Activated naive CD4-positive, alpha-beta T cell treated with anti-CD3 and anti-CD28 coated beads, Interleukin-2, amount 10 ng/mL, durations not matched to agents 7 days and 5 days (primary cell): ENCODE results near the gene DUOX1.

Experiments
- CTCF ChIA-PET: fragments of 350-600 bp; sonication (Branson Sonifier 250); formaldehyde crosslinking; loops from one replicate; lab custom pipeline; 2021; ENCODE audit warnings: antibody characterized with exemption; lab: Charles Lee
- DNase-seq: peaks from one replicate; pipeline ENCODE4 v3.0.0-alpha.2; 2020
- H3K27ac Mint-ChIP-seq: one replicate; pipeline ENCODE4 v1.8.0; 2021; ENCODE audit warnings: mild to moderate bottlenecking, moderate library complexity, mixed read lengths
- H3K27me3 Mint-ChIP-seq: one replicate; pipeline ENCODE4 v1.8.0; 2021; ENCODE audit warnings: mild to moderate bottlenecking, mixed read lengths
- H3K36me3 Mint-ChIP-seq: one replicate; pipeline ENCODE4 v1.8.0; 2021; ENCODE audit warnings: mixed read lengths
- H3K4me1 Mint-ChIP-seq: one replicate; pipeline ENCODE4 v1.8.0; 2021; ENCODE audit warnings: mixed read lengths
- H3K4me3 Mint-ChIP-seq: one replicate; pipeline ENCODE4 v1.8.0; 2021; ENCODE audit warnings: mild to moderate bottlenecking, moderate library complexity, mixed read lengths
- H3K9me3 Mint-ChIP-seq: one replicate; pipeline ENCODE4 v1.8.0; 2021; ENCODE audit warnings: mixed read lengths

DUOX1 gene

DNA sequence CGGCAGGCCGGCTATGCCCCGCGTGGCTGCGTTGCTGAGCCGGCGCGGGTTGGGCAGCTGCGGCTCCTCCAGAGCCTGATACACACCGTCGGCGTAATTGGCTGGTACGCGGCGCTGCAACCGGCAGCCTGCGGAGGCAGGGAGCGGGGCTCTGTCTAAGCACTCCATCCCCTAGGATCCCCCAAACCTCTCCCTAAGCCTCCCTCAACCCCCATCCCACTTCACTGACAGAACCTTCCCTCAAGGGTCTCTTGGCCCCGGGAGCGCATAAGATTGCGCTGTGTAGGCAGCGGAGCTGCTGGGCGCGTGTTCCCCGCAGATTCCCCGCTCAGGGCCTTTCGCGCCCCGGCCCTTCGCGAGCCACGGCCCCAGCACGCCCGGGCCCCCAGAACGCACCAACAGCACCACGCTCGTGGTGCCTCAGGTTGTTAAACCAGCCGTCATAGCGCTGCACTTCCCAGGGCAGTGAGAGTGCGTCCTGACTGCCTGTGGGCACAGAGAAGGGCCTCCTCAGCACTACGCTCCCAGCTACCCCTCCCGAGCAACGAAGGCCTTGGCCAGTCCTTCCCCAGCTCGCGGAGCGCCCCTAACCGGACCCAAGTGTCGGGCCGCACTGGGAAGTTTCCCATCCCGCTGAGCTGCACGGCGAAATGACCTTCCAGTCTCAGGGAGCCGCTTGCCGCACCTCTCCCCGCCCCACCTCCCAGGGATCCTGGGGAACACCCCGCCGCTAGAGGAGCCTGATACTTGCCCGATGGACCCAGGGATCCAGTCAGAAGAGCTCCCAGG, 17.0 kb upstream of the DUOX1 start:
- no peak overlapping the region for H3K27ac Mint-ChIP-seq
- H3K36me3 Mint-ChIP-seq = no peaks in the 10 kb centered on the region
- no peak overlapping the region for H3K4me3 Mint-ChIP-seq
- DNase-seq = no peak
- CTCF ChIA-PET = interaction anchor here (2.3 kb wide), 1 partner anchor 11 kb away, joined by 5 read pairs; no protein-coding TSS in a partner anchor
- no peaks in the 10 kb centered on the region for H3K9me3 Mint-ChIP-seq
- H3K4me1 Mint-ChIP-seq = peaks cover 29% of the 10 kb centered on the region
- H3K27me3 Mint-ChIP-seq = peaks cover 90% of the 10 kb centered on the region

DNA sequence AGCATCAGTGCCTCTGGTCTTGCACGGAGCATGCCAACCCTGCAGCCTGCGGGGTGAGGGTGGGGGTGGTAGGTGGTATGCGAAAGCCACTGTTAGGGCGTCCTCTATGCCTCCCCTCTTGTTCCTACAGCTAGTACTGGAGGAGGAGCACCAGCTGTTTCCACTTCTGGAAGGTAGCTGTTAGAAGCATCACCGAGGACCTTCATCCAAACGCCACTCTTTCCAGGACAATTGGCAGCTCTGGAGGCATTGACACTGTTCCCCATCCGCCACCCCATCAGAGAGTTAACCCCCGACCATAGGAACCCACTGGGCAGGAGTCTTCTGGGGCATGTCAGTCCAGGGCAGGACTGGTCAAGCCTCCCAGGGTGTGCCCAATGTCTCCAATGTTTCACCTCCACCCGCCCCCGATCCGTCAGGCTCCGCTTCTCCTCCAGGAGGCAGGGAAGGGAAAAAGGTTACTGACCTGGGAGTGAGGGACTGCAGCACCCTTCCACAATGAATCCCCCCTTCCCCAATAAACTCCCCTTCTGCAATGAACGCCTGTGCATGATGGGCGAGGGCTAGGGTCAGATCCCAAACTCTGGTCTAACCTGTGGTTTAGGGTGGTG, 16.3 kb upstream of the DUOX1 start:
- Mint-ChIP-seq H3K4me3 (no peak overlapping the region), H3K4me1 (peaks cover 33% of the 10 kb centered on the region), H3K27me3 (peaks cover 97% of the 10 kb centered on the region), H3K36me3 (no peaks in the 10 kb centered on the region), H3K9me3 (no peaks in the 10 kb centered on the region), H3K27ac (no peak overlapping the region)
- CTCF ChIA-PET = interaction anchor here (2.3 kb wide), 1 partner anchor 10 kb away, joined by 5 read pairs; no protein-coding TSS in a partner anchor
- no peak for DNase-seq

DNA sequence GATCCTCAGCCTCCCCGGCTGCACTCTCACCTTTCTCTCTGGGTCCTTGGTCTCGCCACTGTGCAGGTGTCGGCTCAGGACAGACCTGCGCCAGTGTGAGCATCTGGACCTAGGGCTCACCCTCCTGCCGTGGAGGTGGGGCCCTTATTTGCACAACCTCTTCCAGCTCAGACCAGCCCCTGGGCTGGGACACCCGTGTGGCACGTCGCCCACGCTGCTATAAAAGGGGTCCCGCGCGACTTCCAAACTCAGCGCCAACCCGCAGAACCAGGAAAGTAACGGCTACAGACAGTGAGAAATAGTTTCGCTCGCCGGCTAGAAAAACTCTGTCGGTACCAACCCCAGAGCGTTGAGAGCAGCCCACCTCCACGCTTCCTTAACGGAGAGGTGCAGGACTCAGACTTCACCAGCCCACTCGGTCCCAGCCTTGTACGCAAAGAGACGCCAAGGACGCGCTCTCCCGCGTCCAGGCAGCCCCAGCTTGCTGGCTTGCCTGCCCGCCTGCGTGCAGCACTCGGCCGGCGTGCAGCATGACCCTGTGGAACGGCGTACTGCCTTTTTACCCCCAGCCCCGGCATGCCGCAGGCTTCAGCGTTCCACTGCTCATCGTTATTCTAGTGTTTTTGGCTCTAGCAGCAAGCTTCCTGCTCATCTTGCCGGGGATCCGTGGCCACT, 15.6 kb upstream of the DUOX1 start, which contains the start of the genes DUOX2 and DUOXA2:
TSS of gene DUOX2 (minus strand) at position 97 of the 675 bp plus-strand sequence. CDS start 761 bp downstream, outside the sequence.
TSS of gene DUOXA2 (plus strand) at position 251 of the 675 bp plus-strand sequence. CDS start at position 531, 280 bp downstream.
- no peak for DNase-seq
- Mint-ChIP-seq H3K27ac (peak within 1 kb of the TSS; percentile 45), H3K4me3 (no peak within 1 kb of the TSS), H3K27me3 (peaks cover 96% of the 10 kb centered on the region), H3K4me1 (peaks cover 33% of the 10 kb centered on the region), H3K9me3 (no peaks in the 10 kb centered on the region), H3K36me3 (no peaks in the 10 kb centered on the region)
- CTCF ChIA-PET = interaction anchor here (2.3 kb wide), 1 partner anchor 9 kb away, joined by 5 read pairs; no protein-coding TSS in a partner anchor

DNA sequence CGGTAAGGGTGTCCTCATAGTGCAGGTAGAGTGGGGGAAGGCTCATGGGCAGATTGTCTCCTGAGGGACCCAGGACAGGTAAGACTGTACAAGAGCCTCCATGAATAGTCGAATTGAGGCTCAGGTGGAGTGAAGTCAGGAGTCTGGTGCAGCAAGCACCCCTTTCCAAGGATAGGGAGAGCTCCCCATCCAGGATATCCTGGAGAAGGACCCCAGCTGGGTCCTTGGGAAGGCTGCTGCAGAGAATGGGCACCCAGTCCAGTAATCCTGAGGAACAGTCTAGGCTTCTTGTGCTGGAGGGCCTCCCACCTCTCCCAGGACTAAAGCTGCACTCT, 15.1 kb upstream of the DUOX1 start:
- no peaks in the 10 kb centered on the region for H3K36me3 Mint-ChIP-seq
- H3K27ac Mint-ChIP-seq = no peak overlapping the region
- CTCF ChIA-PET = interaction anchor here (0.6 to 2.3 kb wide), 2 partner anchors 9 to 10 kb away, joined by 3 to 5 read pairs; no protein-coding TSS in a partner anchor
- H3K27me3 Mint-ChIP-seq = peaks cover 96% of the 10 kb centered on the region
- no peak overlapping the region for H3K4me3 Mint-ChIP-seq
- H3K4me1 Mint-ChIP-seq = peaks cover 33% of the 10 kb centered on the region
- no peak for DNase-seq
- H3K9me3 Mint-ChIP-seq = no peaks in the 10 kb centered on the region

DNA sequence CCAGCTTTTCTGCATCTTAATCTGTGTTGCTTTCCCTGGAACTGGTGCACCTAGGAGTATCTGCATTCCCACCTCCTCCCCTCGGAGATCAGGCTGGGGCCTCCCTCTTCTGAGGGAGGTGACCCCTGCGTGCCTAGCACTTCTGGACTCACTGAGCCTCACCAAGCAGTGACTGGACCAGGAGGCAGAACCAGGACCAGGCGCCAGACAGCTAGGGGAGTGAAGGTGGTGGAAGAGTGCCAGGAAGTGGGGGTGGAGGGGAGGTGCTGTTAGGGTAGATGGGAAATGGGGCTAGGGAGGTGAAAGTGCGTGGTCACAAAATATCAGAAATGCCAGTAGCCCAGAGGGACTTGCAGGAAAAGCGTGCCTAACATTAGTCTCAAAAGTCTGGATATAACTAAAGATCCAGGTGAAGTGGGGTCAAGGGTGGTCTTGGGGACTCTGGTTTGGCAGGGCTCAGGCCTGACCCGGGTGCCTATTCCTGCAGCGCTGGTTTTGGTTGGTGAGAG, 14.4 kb upstream of the DUOX1 start:
- peaks cover 96% of the 10 kb centered on the region for H3K27me3 Mint-ChIP-seq
- peak overlapping the region; percentile 45 for H3K27ac Mint-ChIP-seq
- peaks cover 33% of the 10 kb centered on the region for H3K4me1 Mint-ChIP-seq
- CTCF ChIA-PET = interaction anchor here (0.6 kb wide), 1 partner anchor 10 kb away, joined by 3 read pairs; no protein-coding TSS in a partner anchor
- H3K4me3 Mint-ChIP-seq = no peak overlapping the region
- no peak for DNase-seq
- H3K9me3 Mint-ChIP-seq = no peaks in the 10 kb centered on the region
- H3K36me3 Mint-ChIP-seq = no peaks in the 10 kb centered on the region

- no peak for DNase-seq
- Mint-ChIP-seq H3K27me3 (peaks cover 97% of the 10 kb centered on the region), H3K36me3 (no peaks in the 10 kb centered on the region), H3K4me3 (no peak overlapping the region), H3K9me3 (no peaks in the 10 kb centered on the region), H3K4me1 (peaks cover 33% of the 10 kb centered on the region), H3K27ac (no peak overlapping the region)
- CTCF ChIA-PET = interaction anchor here (0.5 to 1.0 kb wide), 2 partner anchors 10 to 405 kb away, joined by 3 read pairs; partner anchors contain the start of gene PATL2
Observed at GRCh38 chr15:45116006-45116481, 13.8 kb upstream of the DUOX1 start.

DNA sequence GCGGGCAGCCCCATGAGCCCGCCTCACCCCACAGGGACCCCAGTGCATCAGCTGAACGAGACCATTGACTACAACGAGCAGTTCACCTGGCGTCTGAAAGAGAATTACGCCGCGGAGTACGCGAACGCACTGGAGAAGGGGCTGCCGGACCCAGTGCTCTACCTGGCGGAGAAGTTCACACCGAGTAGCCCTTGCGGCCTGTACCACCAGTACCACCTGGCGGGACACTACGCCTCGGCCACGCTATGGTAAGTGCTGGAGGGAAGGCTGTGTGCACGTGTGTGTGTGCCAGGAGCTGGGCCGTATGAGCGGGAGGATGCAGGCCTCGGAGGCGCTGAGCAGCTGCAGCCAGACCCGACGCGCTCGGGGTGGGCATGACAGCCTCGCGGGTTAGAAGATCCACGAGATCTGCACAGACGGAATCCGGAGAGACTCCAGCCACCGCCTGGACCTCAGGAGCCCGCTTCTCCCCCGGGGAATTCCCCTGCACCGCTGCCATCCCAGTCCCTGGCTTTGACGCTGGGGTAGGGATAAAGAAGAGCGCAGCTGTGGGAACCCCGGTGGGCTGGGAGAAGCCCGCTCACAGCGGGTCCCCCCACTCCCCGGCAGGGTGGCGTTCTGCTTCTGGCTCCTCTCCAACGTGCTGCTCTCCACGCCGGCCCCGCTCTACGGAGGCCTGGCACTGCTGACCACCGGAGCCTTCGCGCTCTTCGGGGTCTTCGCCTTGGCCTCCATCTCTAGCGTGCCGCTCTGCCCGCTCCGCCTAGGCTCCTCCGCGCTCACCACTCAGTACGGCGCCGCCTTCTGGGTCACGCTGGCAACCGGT, 13.1 kb upstream of the DUOX1 start:
- CTCF ChIA-PET = interaction anchor here (0.5 to 1.0 kb wide), 2 partner anchors 9 to 406 kb away, joined by 3 read pairs; partner anchors contain the start of gene PATL2

DNA sequence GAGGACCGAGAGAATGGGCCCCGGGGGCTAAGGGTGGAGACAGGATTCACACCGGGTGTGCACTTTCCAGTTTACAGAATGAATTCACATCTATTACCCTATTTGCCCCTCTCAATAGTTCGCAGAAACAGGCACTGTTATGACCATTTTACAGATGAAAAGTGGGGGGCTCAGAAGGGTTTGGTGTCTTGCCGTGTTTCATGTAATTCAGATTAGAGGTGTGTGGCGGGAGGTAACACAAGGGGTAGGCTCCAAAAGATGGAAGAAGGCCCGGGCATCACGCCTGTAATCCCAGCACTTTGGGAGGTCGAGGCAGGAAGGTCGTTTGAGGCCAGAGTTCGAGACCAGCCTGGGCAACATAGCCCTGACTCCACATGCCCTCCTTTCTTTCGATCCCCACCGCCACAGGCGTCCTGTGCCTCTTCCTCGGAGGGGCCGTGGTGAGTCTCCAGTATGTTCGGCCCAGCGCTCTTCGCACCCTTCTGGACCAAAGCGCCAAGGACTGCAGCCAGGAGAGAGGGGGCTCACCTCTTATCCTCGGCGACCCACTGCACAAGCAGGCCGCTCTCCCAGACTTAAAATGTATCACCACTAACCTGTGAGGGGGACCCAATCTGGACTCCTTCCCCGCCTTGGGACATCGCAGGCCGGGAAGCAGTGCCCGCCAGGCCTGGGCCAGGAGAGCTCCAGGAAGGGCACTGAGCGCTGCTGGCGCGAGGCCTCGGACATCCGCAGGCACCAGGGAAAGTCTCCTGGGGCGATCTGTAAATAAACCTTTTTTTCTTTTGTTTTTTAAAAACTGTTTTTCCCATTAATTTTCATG, 12.3 kb upstream of the DUOX1 start:
- H3K36me3 Mint-ChIP-seq = no peaks in the 10 kb centered on the region

More for the DNA sequence above, 13.1 kb upstream of the DUOX1 start:
- Mint-ChIP-seq H3K9me3 (no peaks in the 10 kb centered on the region), H3K4me3 (no peak overlapping the region), H3K4me1 (peaks cover 33% of the 10 kb centered on the region), H3K27me3 (peaks cover 96% of the 10 kb centered on the region), H3K36me3 (no peaks in the 10 kb centered on the region), H3K27ac (no peak overlapping the region)
- no peak for DNase-seq

GRCh38 chr15:45118131-45118588, 11.6 kb upstream of the DUOX1 start:
- no peak overlapping the region for H3K27ac Mint-ChIP-seq
- H3K27me3 Mint-ChIP-seq = peaks cover 94% of the 10 kb centered on the region
- H3K4me3 Mint-ChIP-seq = peak overlapping the region; percentile 43
- H3K36me3 Mint-ChIP-seq = no peaks in the 10 kb centered on the region
- CTCF ChIA-PET = interaction anchor here (0.6 to 1.9 kb wide), 38 partner anchors 9 to 539 kb away, joined by 3 to 23 read pairs (median 4); partner anchors contain the start of genes DUOX1, DUOXA1 and SORD
- no peaks in the 10 kb centered on the region for H3K9me3 Mint-ChIP-seq
- peak; percentile 90 for DNase-seq
- H3K4me1 Mint-ChIP-seq = peaks cover 24% of the 10 kb centered on the region

More for the DNA sequence above, 12.3 kb upstream of the DUOX1 start:
- no peak for DNase-seq
- Mint-ChIP-seq H3K27ac (no peak overlapping the region), H3K27me3 (peaks cover 94% of the 10 kb centered on the region), H3K4me3 (peak overlapping the region; percentile 43), H3K4me1 (peaks cover 25% of the 10 kb centered on the region), H3K9me3 (no peaks in the 10 kb centered on the region)
- CTCF ChIA-PET = interaction anchor here (0.8 to 1.9 kb wide), 31 partner anchors 8 to 539 kb away, joined by 3 to 23 read pairs (median 6); partner anchors contain the start of genes DUOX1, DUOXA1 and SORD

GRCh38 chr15:45118996-45119395, 10.8 kb upstream of the DUOX1 start:
- DNase-seq = no peak
- Mint-ChIP-seq H3K36me3 (no peaks in the 10 kb centered on the region), H3K4me3 (no peak overlapping the region), H3K4me1 (peaks cover 20% of the 10 kb centered on the region), H3K27ac (no peak overlapping the region), H3K9me3 (no peaks in the 10 kb centered on the region), H3K27me3 (peaks cover 91% of the 10 kb centered on the region)
- CTCF ChIA-PET = interaction anchor here (0.7 to 1.9 kb wide), 19 partner anchors 8 to 540 kb away, joined by 3 to 23 read pairs (median 6); no protein-coding TSS in a partner anchor

DNA sequence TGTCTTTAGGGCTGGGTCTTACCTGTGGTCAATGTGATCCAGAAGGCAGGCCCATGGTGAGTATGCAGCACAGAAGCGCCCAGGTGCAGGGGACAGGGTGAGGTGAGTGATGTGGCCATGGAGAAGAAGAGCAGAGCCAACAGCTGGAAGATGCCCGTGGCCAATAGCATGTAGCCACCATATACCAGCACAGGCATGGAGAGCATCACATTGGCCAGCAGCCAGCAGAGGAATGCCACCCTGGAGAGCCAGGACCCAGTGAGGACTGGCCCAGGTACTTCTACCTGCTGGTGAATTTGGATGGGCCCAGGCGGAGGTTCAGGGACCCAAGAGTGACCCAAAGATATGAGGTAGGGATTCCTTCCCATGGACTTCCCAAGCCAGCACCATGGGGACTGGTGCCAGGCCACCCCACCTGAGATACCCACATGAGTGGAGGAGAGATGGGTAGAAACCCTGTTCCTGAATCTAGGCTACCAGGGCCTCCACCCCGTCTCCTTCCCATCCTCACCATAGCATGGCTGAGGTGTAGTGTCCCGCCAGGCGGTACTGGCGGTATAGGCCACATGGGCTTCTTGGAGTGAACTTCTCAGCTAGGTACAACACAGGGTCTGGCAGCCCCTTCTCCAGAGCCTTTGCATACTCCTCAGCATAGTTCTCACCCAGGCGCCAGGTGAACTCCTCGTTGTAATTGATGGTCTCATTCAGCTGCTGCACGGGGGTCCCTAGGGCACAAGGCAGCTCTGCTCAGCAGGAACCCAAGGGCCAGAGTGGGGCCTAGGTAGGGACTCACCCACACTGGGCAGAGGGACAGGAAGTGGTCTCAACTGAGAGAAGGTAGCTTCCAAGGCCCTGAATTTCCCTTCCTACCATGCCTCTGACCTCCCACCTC, 9.5 kb upstream of the DUOX1 start:
- H3K9me3 Mint-ChIP-seq = no peaks in the 10 kb centered on the region
- H3K36me3 Mint-ChIP-seq = no peaks in the 10 kb centered on the region
- no peak for DNase-seq
- CTCF ChIA-PET = interaction anchor here (1.4 to 1.9 kb wide), 3 partner anchors 15 to 280 kb away, joined by 4 to 6 read pairs (median 5); no protein-coding TSS in a partner anchor
- peaks cover 88% of the 10 kb centered on the region for H3K27me3 Mint-ChIP-seq
- H3K4me3 Mint-ChIP-seq = no peak overlapping the region
- H3K4me1 Mint-ChIP-seq = peaks cover 15% of the 10 kb centered on the region
- no peak overlapping the region for H3K27ac Mint-ChIP-seq
